ENCODE measurements around the gene TFPT.

TFPT gene

GRCh38 chr19:54148158-54148557 is 32.7 kb upstream of the TFPT start:
- no peak for DNase-seq

- DNase-seq: no peak
Measured at GRCh38 chr19:54147676-54148075, 32.2 kb upstream of the TFPT start.

DNA sequence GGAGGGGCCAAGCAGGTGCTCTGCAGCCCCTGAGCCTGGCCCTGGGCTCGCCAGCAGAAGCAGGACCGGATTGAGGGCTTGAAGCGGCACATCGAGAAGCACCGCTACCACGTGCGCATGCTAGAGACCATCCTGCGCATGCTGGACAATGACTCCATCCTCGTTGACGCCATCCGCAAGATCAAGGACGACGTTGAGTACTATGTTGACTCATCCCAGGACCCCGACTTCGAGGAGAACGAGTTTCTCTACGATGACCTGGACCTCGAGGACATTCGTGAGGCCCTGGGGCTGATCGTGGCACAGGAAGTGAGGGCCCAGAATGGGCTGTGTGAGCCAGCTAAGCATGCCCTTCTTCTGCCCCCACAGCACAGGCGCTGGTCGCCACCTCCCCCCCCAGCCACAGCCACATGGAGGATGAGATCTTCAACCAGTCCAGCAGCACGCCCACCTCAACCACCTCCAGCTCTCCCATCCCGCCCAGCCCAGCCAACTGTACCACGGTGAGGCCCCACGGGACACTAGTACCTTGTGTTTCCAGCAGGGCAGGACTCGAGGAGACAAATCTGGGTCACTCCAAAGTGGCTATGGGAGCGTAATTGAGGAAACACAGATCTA is 30.2 kb upstream of the TFPT start:
- DNase-seq: no peak

DNA sequence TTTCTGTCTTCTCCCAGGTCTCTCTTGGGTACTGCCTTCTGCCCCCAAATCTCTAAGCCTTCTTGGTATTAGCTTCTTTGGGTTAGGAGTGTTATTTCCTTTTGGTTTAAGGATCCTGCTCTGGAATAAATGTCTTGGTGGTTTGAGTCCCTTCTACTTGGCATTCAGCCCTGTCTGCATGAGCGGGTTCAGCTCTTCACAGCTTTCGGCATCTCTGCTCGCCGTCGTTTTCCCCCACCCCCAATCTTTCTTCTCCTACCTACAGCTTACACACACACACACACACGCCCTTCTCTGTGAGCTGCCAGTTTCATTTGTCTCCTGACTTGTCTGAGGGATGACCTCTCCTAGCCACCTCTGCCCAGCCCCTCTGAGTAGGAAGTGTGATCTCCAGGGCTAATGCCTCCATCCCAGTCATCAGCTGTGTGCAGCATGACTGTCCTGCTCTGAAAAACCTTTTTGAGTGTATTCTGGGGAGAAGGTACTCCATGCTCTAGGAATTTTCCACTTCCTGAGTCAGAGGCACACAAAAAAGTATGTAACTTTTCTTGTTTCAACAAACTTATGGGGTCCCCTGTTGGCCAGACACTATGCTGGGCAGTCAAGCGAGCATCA is 26.8 kb upstream of the TFPT start:
- no peak for DNase-seq

DNA sequence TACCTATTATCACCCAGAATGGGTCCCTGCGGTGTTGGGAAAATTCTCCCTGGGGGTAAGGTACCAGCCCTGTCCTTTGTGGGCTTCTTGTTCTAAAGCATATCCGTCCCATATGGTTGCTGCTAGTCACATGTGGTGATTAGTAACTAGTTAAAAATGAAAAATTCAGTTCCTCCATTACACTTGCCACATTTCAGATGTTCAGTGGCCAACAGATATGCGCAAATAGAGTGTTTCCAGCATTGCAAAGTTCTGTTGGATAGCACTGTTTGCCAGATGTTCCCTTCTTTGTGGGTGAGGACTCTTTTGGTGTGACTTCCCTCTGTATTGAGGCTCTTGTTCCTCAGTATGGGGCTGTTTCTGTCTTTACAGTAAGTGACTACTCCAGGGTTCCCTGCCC is 25.9 kb upstream of the TFPT start:
- DNase-seq: no peak

- no peak for DNase-seq
Measured at GRCh38 chr19:54138489-54139256, 23.2 kb upstream of the TFPT start.

GRCh38 chr19:54137699-54138488 is 22.4 kb upstream of the TFPT start, which contains the start of gene CNOT3:
Gene CNOT3 (plus strand): TSS chr19:54137762. CDS start chr19:54142979, 5,217 bp downstream.
- DNase-seq: no peak

DNA sequence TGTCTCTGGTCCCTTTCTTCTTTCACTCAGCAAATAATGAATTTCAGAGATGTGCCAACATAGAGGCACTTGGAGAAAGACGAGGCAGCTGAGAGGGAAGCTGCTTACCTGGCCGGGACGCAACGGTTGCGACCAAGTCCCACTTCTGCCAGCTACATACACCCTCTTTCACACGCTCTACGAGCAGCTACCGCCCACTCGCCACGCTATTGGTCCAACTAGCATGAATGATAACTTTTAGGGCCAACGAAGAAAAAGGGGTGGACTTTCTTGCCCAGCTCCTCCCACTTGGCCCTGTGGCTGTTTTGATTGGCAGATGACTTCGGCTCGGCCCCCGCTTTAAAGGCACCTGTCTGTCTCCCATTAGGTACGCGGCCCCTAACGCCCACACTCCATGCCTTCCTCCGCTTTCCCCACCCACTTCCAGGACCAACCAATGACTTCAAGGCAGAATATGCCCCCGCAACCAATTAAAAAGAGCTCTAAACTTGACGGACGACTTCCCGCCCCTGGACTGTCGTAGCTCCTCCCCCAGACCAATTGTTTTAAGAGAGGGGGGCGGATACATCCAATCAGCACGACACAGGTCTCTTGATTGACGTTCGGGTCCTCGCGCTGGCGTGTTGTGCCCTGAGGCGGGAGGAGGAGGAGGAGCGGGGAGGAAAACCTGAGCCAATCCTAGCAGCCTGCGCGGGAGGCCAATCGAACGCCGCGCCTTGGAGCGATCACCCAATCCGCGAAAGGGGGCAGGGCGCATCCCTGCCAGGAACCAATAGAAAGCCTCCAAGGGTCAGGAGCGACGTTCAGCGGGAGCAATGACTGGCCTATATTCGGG is 21.6 kb upstream of the TFPT start:
- DNase-seq: peak; percentile 100

GRCh38 chr19:54136086-54136863 is 20.8 kb upstream of the TFPT start:
- no peak for DNase-seq

GRCh38 chr19:54133957-54134590 is 18.6 kb upstream of the TFPT start:
- DNase-seq: no peak

- no peak for DNase-seq
Measured at GRCh38 chr19:54133312-54133956, 18.0 kb upstream of the TFPT start.

DNA sequence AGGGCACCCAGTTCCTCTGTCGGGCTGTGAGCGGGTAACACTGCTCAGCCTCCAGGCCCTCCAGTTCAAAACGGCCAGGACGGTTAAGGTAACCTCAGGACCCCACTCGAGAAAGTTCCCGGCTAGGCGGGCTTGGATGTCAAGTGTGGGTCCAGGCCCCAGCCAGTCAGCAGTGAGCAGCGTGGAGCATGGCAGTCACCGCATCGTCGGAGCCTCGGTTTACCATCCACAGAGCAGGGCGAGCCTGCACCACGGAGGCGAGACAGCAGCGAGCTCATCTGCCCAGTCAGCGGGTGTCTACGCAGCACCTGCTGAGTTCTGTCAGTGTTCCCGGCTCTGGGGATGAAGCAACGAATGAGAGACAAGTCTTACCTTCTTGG is 14.2 kb upstream of the TFPT start:
- DNase-seq: no peak

GRCh38 chr19:54128796-54129616 is 13.5 kb upstream of the TFPT start:
- no peak for DNase-seq

- no peak for DNase-seq
Measured at GRCh38 chr19:54128441-54128725, 12.9 kb upstream of the TFPT start.

DNA sequence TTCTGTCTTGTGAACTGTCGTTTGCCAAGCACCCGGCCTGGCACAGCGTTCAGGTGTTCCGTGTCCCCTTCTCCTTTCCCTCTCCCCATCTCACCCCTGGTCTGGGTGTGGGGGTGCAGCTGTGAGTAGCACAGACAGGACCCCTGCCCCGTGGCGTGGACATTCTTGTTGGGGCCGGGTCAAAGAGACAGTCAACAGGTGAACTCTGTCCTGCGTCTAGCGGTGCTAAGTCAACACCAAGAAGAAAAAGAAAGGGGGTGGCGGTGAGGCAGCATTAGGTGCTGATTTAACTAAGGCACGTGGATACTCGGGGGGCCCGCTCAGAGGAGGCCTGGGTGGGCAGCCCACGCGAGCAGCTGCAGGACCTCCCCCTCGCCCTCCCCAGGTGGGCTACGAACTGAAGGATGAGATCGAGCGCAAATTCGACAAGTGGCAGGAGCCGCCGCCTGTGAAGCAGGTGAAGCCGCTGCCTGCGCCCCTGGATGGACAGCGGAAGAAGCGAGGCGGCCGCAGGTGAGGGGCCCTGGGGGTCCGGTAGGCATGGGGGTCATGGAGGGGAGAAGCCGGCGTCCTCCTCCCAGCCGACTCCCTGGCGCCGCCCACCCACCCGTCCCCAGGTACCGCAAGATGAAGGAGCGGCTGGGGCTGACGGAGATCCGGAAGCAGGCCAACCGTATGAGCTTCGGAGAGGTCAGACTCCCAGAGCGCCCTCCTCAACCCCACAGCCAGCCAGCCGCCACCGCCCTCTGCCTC is 12.4 kb upstream of the TFPT start:
- no peak for DNase-seq

DNA sequence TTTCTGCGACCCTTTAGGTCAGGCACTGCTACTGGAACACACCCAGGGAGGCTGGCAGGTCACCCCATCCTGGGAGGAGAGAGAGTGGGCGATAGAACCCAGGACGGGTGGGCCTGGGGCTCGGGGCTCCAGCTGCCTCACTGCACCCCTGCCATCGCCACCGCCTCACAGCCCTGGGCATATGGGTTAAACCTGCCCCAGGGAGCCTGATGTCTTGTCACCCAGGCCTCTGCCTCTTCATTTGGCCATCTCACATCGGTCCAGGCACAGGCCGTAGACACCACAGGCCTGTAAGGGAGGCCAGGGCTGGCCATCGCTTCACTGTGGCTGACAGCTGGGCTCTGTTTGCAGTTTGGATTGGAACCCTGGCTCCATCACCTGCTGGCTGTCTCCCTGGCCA is 10.3 kb upstream of the TFPT start:
- no peak for DNase-seq

DNA sequence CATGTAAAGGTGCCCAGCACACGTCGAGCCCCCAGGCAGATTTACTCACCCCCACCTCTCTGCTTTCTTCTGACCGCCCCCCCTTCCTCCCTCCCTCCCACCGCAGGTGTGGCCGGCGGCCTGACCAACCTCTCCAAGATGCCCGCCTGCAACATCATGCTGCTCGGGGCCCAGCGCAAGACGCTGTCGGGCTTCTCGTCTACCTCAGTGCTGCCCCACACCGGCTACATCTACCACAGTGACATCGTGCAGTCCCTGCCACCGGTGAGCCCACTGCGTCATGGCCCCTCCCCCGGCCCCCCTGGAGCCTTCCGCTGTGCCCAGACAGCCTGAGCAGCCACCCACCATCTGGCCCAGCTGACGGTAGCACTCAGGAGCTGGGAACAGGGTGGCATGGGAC is 8.9 kb upstream of the TFPT start:
- DNase-seq: no peak

DNA sequence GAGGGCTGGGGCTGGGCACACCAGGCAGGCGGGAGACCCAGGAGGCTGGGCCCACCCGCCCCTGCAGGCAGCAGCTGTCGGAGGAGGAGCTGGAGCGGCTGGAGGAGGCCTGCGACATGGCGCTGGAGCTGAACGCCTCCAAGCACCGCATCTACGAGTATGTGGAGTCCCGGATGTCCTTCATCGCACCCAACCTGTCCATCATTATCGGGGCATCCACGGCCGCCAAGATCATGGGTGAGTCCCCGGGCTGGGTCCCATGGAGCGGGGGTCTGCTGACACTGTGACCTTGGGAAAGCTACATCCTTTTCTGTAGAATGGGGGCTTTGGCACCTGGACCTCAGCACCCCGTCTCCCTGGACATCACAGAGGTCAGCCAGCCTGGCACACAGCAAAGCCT is 8.2 kb upstream of the TFPT start:
- no peak for DNase-seq

- no peak for DNase-seq
Measured at GRCh38 chr19:54121259-54121658, 5.8 kb upstream of the TFPT start.

Measured in NCI-H187 (cell line).